SJSA1 (cell line): ENCODE measurements around the gene GJC2. TPM values are rescaled to one million over a fixed set of nuclear protein-coding genes. Genes with fewer than 3 reads are reported as not detected.

Experiments
- DNase-seq, 2 experiments: peaks; one replicate each; pipeline ENCODE4 v3.0.0-alpha.2; 2015 to 2020; ENCODE audit warnings: low spot score in 2 of 2, low read depth in 1 of 2
- H3K27ac ChIP-seq: fragments of 250-450 bp; sonication (Bioruptor Pico); 2 replicates; pipeline ENCODE4 v1.5.1; 2020; ENCODE audit warnings: mild to moderate bottlenecking, moderate library complexity
- H3K27me3 ChIP-seq: fragments of 250-450 bp; sonication (Bioruptor Pico); replicated peaks from 2 replicates; pipeline ENCODE4 v1.5.1; 2020; ENCODE audit warnings: mild to moderate bottlenecking, moderate library complexity
- H3K36me3 ChIP-seq: fragments of 250-450 bp; sonication (Bioruptor Pico); 2 replicates; pipeline ENCODE4 v1.5.1; 2020; ENCODE audit warnings: mild to moderate bottlenecking
- H3K4me1 ChIP-seq: fragments of 250-450 bp; sonication (Bioruptor Pico); replicated peaks from 2 replicates; pipeline ENCODE4 v1.6.1; 2021; ENCODE audit warnings: mild to moderate bottlenecking
- H3K4me3 ChIP-seq: fragments of 250-450 bp; sonication (Bioruptor Pico); 2 replicates; pipeline ENCODE4 v1.5.1; 2020; ENCODE audit warnings: mild to moderate bottlenecking
- H3K9me3 ChIP-seq: fragments of 250-450 bp; sonication (Bioruptor Pico); replicated peaks from 2 replicates; pipeline ENCODE4 v1.5.1; 2020; ENCODE audit warnings: mild to moderate bottlenecking
- total RNA-seq: library from RNA; depleted of rRNA; stranded (reverse); fragments of >200 nt; shearing (Covaris generic); gene quantifications from 2 replicates; pipeline ENCODE4 v1.2.3, GENCODE V29; 2014

GJC2 gene
- total RNA-seq, 1 experiment from 2014 or later, result 2.3 TPM

- H3K4me3 ChIP-seq, result no peak overlapping the region
- no peaks in the 10 kb centered on the region for H3K27me3 ChIP-seq
- H3K4me1 ChIP-seq, result peaks cover 13% of the 10 kb centered on the region
- DNase-seq, result no peak
- H3K36me3 ChIP-seq, result peaks cover 84% of the 10 kb centered on the region
- H3K9me3 ChIP-seq, result no peaks in the 10 kb centered on the region
- H3K27ac ChIP-seq, result no peak overlapping the region
These were observed 5.3 kb upstream of the GJC2 start for GRCh38 chr1:228144193-228144992.

GRCh38 chr1:228144993-228145343 is 4.8 kb upstream of the GJC2 start:
- Histone ChIP-seq H3K27me3 (no peaks in the 10 kb centered on the region), H3K27ac (no peak overlapping the region), H3K9me3 (no peaks in the 10 kb centered on the region), H3K36me3 (peaks cover 89% of the 10 kb centered on the region), H3K4me3 (no peak overlapping the region), H3K4me1 (peaks cover 13% of the 10 kb centered on the region)
- DNase-seq, result no peak

GRCh38 chr1:228145463-228146416 is 4.0 kb upstream of the GJC2 start:
- H3K4me1 ChIP-seq, result peaks cover 13% of the 10 kb centered on the region
- no peak overlapping the region for H3K27ac ChIP-seq
- no peak for DNase-seq
- H3K27me3 ChIP-seq, result no peaks in the 10 kb centered on the region
- no peaks in the 10 kb centered on the region for H3K9me3 ChIP-seq
- no peak overlapping the region for H3K4me3 ChIP-seq
- peaks cover 88% of the 10 kb centered on the region for H3K36me3 ChIP-seq

GRCh38 chr1:228146417-228147150 is 3.1 kb upstream of the GJC2 start:
- peaks cover 9% of the 10 kb centered on the region for H3K4me1 ChIP-seq
- H3K9me3 ChIP-seq, result no peaks in the 10 kb centered on the region
- H3K4me3 ChIP-seq, result no peak overlapping the region
- DNase-seq, result no peak
- H3K36me3 ChIP-seq, result peaks cover 83% of the 10 kb centered on the region
- no peaks in the 10 kb centered on the region for H3K27me3 ChIP-seq
- no peak overlapping the region for H3K27ac ChIP-seq

GRCh38 chr1:228147151-228147693 is 2.5 kb upstream of the GJC2 start:
- no peaks in the 10 kb centered on the region for H3K27me3 ChIP-seq
- no peak for DNase-seq
- H3K36me3 ChIP-seq, result peaks cover 76% of the 10 kb centered on the region
- H3K4me3 ChIP-seq, result no peak overlapping the region
- H3K9me3 ChIP-seq, result no peaks in the 10 kb centered on the region
- H3K27ac ChIP-seq, result no peak overlapping the region
- peaks cover 3% of the 10 kb centered on the region for H3K4me1 ChIP-seq

GRCh38 chr1:228147768-228148167 is 2.0 kb upstream of the GJC2 start:
- Histone ChIP-seq H3K27ac (no peak overlapping the region), H3K9me3 (no peaks in the 10 kb centered on the region), H3K27me3 (no peaks in the 10 kb centered on the region), H3K4me3 (no peak overlapping the region), H3K4me1 (no peaks in the 10 kb centered on the region), H3K36me3 (peaks cover 73% of the 10 kb centered on the region)
- DNase-seq, result no peak

- peak in 1 of 2 experiments; percentile 44 for DNase-seq
These were observed 1.4 kb upstream of the GJC2 start for GRCh38 chr1:228148196-228148861.

GRCh38 chr1:228148935-228149405 is 760 bp upstream of the GJC2 start:
- peaks cover 65% of the 10 kb centered on the region for H3K36me3 ChIP-seq
- no peak for DNase-seq
- no peaks in the 10 kb centered on the region for H3K4me1 ChIP-seq
- H3K9me3 ChIP-seq, result no peaks in the 10 kb centered on the region
- no peak overlapping the region for H3K27ac ChIP-seq
- H3K27me3 ChIP-seq, result no peaks in the 10 kb centered on the region
- no peak overlapping the region for H3K4me3 ChIP-seq

More at GRCh38 chr1:228148196-228148861, 1.4 kb upstream of the GJC2 start:
- peaks cover 72% of the 10 kb centered on the region for H3K36me3 ChIP-seq
- no peak overlapping the region for H3K27ac ChIP-seq
- no peak overlapping the region for H3K4me3 ChIP-seq
- H3K27me3 ChIP-seq, result no peaks in the 10 kb centered on the region
- no peaks in the 10 kb centered on the region for H3K9me3 ChIP-seq
- H3K4me1 ChIP-seq, result no peaks in the 10 kb centered on the region

GRCh38 chr1:228150120-228150460 is 360 bp downstream of the GJC2 start:
- DNase-seq, result no peak
- no peaks in the 10 kb centered on the region for H3K9me3 ChIP-seq
- no peak overlapping the region for H3K27ac ChIP-seq
- H3K4me3 ChIP-seq, result no peak overlapping the region
- no peaks in the 10 kb centered on the region for H3K27me3 ChIP-seq
- no peaks in the 10 kb centered on the region for H3K4me1 ChIP-seq
- peaks cover 56% of the 10 kb centered on the region for H3K36me3 ChIP-seq

GRCh38 chr1:228150461-228151179 is 890 bp downstream of the GJC2 start:
- H3K9me3 ChIP-seq, result no peaks in the 10 kb centered on the region
- H3K36me3 ChIP-seq, result peaks cover 50% of the 10 kb centered on the region
- H3K27me3 ChIP-seq, result no peaks in the 10 kb centered on the region
- no peak overlapping the region for H3K4me3 ChIP-seq
- H3K4me1 ChIP-seq, result no peaks in the 10 kb centered on the region
- no peak for DNase-seq
- H3K27ac ChIP-seq, result no peak overlapping the region

- Histone ChIP-seq H3K27ac (no peak overlapping the region), H3K9me3 (no peaks in the 10 kb centered on the region), H3K4me1 (no peaks in the 10 kb centered on the region), H3K4me3 (no peak overlapping the region), H3K27me3 (no peaks in the 10 kb centered on the region), H3K36me3 (peaks cover 43% of the 10 kb centered on the region)
- DNase-seq, result no peak
These were observed 1.6 kb downstream of the GJC2 start for GRCh38 chr1:228151180-228151925.
